HepG2 (cell line): ENCODE results near the gene TBC1D14. TPM values are rescaled to one million over a fixed set of nuclear protein-coding genes. Genes with fewer than 3 reads are reported as not detected.
A peak's percentile ranks its signal among the peaks of the same experiment; 100 is the strongest.

Experiments
- CBX5 ChIP-seq: sonication (generic); formaldehyde crosslinking; IDR thresholded peaks from 2 replicates; pipeline ENCODE4 v1.4.0; 2020; ENCODE audit warnings: missing genetic modification reagents, borderline replicate concordance
- GTF2F1 ChIP-seq: fragments of 150-350 bp; IDR thresholded peaks from 2 replicates; pipeline ENCODE4 v1.6.1; 2014; ENCODE audit warnings: low read length
- JARID2 ChIP-seq: sonication (generic); formaldehyde crosslinking; IDR thresholded peaks from 2 replicates; pipeline ENCODE4 v1.8.1; 2023; ENCODE audit warnings: missing genetic modification reagents, inconsistent platforms; ENCODE audit not compliant: insufficient replicate concordance
- MTA3 ChIP-seq: sonication (generic); formaldehyde crosslinking; IDR thresholded peaks from 2 replicates; pipeline ENCODE4 v1.4.0; 2020; ENCODE audit warnings: missing genetic modification reagents
- RAD51 ChIP-seq: fragments of 450-650 bp; IDR thresholded peaks from 2 replicates; pipeline ENCODE4 v1.6.1; 2016; ENCODE audit warnings: borderline replicate concordance
- SALL1 ChIP-seq: sonication (generic); formaldehyde crosslinking; IDR thresholded peaks from 2 replicates; pipeline ENCODE4 v1.8.0; 2022; ENCODE audit warnings: mild to moderate bottlenecking, missing genetic modification reagents
- SUZ12 ChIP-seq: fragments of 150-350 bp; IDR thresholded peaks from 2 replicates; pipeline ENCODE4 v1.6.1; 2014; ENCODE audit warnings: low read depth, low read length
- TEAD2 ChIP-seq: sonication (generic); formaldehyde crosslinking; IDR thresholded peaks from 2 replicates; pipeline ENCODE4 v1.9.0; 2021; ENCODE audit warnings: missing genetic modification reagents
- ZNF143 ChIP-seq: sonication (generic); formaldehyde crosslinking; IDR thresholded peaks from 2 replicates; pipeline ENCODE4 v1.4.0; 2020; ENCODE audit warnings: missing genetic modification reagents
- ZNF549 ChIP-seq: sonication (generic); formaldehyde crosslinking; IDR thresholded peaks from 2 replicates; pipeline ENCODE4 v1.5.0; 2020; ENCODE audit warnings: missing genetic modification reagents
- polyA plus RNA-seq, 8 experiments: library from polyadenylated mRNA; depleted of rRNA in 3 of 8; stranded (reverse) in 7 of 8; unstranded in 1 of 8; fragments of >200 nt; fragmentation: Illumina TruSeq in 4 of 8; extraction: Trizol in 4 of 8; gene quantifications; 2 replicates each; pipeline versions ENCODE4 v1.2.1 to v1.2.3, GENCODE V29; 2011 to 2016; ENCODE audit warnings: low read depth in 4 of 8, missing spikeins in 1 of 8, mixed read lengths in 1 of 8; ENCODE audit not compliant: insufficient read depth in 1 of 8
- total RNA-seq, 5 experiments: library from RNA; depleted of rRNA; stranded (reverse); fragments of >200 nt; fragmentation: Illumina TruSeq; extraction: Trizol; gene quantifications; 2 replicates each; pipeline ENCODE4 v1.2.3, GENCODE V29; 2016; ENCODE audit warnings: low read depth in 1 of 5
- TF ChIP-seq, protein P1 (sequence below): sonication (generic); formaldehyde crosslinking; IDR thresholded peaks from 2 replicates; pipeline ENCODE4 v1.4.0; 2020; ENCODE audit warnings: missing genetic modification reagents
- TF ChIP-seq, protein P2 (sequence below): sonication (generic); formaldehyde crosslinking; IDR thresholded peaks from 2 replicates; pipeline ENCODE4 v1.4.0; 2020; ENCODE audit warnings: mild to moderate bottlenecking, missing genetic modification reagents
- TF ChIP-seq, protein P3 (sequence below): sonication (generic); formaldehyde crosslinking; IDR thresholded peaks from 2 replicates; pipeline ENCODE4 v1.4.0; 2020; ENCODE audit warnings: mild to moderate bottlenecking, low read depth, missing genetic modification reagents
- TF ChIP-seq, protein P4 (sequence below): sonication (generic); formaldehyde crosslinking; IDR thresholded peaks from 2 replicates; pipeline ENCODE4 v1.4.0; 2020; ENCODE audit warnings: missing genetic modification reagents, borderline replicate concordance
- TF ChIP-seq, protein P5 (sequence below): sonication (generic); formaldehyde crosslinking; IDR thresholded peaks from 2 replicates; pipeline ENCODE4 v1.4.0; 2020; ENCODE audit warnings: mild to moderate bottlenecking, missing genetic modification reagents
- TF ChIP-seq, protein P6 (sequence below): sonication (generic); formaldehyde crosslinking; IDR thresholded peaks from 2 replicates; pipeline ENCODE4 v1.5.0; 2020; ENCODE audit warnings: missing genetic modification reagents
- TF ChIP-seq, protein P7 (sequence below): sonication (generic); formaldehyde crosslinking; IDR thresholded peaks from 2 replicates; pipeline ENCODE4 v1.4.0; 2020; ENCODE audit warnings: mild to moderate bottlenecking, missing genetic modification reagents

TBC1D14 gene
- total and polyA plus RNA-seq, 2 of the 13 experiments (the other 11 are each of a cell fraction or from before 2014, with no cell fraction given) = 29.5 to 46.5 TPM

DNA sequence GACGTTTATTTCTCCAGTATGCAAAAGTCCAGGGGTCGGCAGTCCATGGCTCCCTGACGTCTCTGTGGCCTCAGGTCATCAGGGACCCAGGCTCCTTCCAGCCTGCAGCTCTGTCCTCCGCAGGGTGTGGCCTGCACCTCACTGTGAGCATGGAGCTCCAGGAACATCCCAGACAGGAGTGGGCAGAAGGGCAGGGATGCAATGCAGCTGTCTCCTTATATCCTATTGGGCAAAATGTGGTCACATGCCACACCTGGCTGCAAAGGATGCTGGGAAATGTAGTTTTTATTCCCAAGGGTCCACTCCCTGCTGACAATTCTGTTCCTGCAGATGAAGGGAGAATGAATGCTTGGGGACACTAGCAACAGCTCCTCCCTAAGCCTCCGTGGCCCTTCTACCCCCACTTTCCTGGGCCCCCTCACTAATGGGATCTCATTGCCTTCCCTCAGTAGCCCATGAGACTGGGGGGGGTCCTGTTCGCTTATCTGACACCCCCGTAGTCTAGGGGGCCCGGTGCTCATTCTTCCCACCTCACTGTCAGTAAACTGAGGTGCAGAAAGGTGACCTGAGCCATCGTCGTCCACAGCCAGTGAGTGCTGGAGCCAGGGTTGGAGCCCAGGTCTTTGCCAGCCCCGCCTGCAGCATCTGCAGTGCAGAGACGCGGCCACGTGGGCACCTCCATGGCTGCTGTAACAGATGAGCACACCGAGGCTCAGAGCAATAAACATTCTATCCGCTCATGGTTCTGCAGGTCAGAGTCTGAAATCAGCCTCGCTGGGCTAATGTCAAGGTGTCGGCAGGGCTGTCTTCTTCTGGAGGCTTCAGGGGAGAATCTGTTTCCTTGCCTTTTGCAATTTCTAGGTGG lies 164.1 kb downstream of the TBC1D14 start (continued):
- TF ChIP-seq, protein P1, sequence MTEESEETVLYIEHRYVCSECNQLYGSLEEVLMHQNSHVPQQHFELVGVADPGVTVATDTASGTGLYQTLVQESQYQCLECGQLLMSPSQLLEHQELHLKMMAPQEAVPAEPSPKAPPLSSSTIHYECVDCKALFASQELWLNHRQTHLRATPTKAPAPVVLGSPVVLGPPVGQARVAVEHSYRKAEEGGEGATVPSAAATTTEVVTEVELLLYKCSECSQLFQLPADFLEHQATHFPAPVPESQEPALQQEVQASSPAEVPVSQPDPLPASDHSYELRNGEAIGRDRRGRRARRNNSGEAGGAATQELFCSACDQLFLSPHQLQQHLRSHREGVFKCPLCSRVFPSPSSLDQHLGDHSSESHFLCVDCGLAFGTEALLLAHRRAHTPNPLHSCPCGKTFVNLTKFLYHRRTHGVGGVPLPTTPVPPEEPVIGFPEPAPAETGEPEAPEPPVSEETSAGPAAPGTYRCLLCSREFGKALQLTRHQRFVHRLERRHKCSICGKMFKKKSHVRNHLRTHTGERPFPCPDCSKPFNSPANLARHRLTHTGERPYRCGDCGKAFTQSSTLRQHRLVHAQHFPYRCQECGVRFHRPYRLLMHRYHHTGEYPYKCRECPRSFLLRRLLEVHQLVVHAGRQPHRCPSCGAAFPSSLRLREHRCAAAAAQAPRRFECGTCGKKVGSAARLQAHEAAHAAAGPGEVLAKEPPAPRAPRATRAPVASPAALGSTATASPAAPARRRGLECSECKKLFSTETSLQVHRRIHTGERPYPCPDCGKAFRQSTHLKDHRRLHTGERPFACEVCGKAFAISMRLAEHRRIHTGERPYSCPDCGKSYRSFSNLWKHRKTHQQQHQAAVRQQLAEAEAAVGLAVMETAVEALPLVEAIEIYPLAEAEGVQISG (CRISPR knock-in tag) = peak; percentile 53
- TF ChIP-seq JARID2 (CRISPR knock-in tag) (no peak), CBX5 (CRISPR knock-in tag) (0 out of 2 replicates have a peak, but pooled peaks have one; percentile 22), ZNF549 (CRISPR knock-in tag) (no peak), TEAD2 (CRISPR knock-in tag) (no peak), SALL1 (0 out of 2 replicates have a peak, but pooled peaks have one; percentile 26), RAD51 (peak; percentile 48; the same call in 1 of the 2 replicates), ZNF143 (CRISPR knock-in tag) (peak; percentile 96), SUZ12 (peak; percentile 79), MTA3 (no peak), GTF2F1 (no peak)
- TF ChIP-seq, protein P2, sequence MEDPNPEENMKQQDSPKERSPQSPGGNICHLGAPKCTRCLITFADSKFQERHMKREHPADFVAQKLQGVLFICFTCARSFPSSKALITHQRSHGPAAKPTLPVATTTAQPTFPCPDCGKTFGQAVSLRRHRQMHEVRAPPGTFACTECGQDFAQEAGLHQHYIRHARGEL (CRISPR knock-in tag) = no peak
- TF ChIP-seq, protein P3, sequence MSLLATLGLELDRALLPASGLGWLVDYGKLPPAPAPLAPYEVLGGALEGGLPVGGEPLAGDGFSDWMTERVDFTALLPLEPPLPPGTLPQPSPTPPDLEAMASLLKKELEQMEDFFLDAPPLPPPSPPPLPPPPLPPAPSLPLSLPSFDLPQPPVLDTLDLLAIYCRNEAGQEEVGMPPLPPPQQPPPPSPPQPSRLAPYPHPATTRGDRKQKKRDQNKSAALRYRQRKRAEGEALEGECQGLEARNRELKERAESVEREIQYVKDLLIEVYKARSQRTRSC (CRISPR knock-in tag) = no peak
- TF ChIP-seq, protein P4, sequence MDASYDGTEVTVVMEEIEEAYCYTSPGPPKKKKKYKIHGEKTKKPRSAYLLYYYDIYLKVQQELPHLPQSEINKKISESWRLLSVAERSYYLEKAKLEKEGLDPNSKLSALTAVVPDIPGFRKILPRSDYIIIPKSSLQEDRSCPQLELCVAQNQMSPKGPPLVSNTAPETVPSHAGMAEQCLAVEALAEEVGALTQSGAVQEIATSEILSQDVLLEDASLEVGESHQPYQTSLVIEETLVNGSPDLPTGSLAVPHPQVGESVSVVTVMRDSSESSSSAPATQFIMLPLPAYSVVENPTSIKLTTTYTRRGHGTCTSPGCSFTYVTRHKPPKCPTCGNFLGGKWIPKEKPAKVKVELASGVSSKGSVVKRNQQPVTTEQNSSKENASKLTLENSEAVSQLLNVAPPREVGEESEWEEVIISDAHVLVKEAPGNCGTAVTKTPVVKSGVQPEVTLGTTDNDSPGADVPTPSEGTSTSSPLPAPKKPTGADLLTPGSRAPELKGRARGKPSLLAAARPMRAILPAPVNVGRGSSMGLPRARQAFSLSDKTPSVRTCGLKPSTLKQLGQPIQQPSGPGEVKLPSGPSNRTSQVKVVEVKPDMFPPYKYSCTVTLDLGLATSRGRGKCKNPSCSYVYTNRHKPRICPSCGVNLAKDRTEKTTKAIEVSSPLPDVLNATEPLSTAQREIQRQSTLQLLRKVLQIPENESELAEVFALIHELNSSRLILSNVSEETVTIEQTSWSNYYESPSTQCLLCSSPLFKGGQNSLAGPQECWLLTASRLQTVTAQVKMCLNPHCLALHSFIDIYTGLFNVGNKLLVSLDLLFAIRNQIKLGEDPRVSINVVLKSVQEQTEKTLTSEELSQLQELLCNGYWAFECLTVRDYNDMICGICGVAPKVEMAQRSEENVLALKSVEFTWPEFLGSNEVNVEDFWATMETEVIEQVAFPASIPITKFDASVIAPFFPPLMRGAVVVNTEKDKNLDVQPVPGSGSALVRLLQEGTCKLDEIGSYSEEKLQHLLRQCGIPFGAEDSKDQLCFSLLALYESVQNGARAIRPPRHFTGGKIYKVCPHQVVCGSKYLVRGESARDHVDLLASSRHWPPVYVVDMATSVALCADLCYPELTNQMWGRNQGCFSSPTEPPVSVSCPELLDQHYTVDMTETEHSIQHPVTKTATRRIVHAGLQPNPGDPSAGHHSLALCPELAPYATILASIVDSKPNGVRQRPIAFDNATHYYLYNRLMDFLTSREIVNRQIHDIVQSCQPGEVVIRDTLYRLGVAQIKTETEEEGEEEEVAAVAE (CRISPR knock-in tag) = peak; percentile 79; the same call in 1 of the 2 replicates
- TF ChIP-seq, protein P5, sequence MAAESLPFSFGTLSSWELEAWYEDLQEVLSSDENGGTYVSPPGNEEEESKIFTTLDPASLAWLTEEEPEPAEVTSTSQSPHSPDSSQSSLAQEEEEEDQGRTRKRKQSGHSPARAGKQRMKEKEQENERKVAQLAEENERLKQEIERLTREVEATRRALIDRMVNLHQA = no peak
- TF ChIP-seq, protein P6, sequence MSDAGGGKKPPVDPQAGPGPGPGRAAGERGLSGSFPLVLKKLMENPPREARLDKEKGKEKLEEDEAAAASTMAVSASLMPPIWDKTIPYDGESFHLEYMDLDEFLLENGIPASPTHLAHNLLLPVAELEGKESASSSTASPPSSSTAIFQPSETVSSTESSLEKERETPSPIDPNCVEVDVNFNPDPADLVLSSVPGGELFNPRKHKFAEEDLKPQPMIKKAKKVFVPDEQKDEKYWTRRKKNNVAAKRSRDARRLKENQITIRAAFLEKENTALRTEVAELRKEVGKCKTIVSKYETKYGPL (CRISPR knock-in tag) = no peak
- TF ChIP-seq, protein P7, sequence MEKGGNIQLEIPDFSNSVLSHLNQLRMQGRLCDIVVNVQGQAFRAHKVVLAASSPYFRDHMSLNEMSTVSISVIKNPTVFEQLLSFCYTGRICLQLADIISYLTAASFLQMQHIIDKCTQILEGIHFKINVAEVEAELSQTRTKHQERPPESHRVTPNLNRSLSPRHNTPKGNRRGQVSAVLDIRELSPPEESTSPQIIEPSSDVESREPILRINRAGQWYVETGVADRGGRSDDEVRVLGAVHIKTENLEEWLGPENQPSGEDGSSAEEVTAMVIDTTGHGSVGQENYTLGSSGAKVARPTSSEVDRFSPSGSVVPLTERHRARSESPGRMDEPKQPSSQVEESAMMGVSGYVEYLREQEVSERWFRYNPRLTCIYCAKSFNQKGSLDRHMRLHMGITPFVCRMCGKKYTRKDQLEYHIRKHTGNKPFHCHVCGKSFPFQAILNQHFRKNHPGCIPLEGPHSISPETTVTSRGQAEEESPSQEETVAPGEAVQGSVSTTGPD (CRISPR knock-in tag) = no peak
